Epithelial cell of esophagus (primary cell): Measurements from ENCODE around the gene TMEM225B.
A peak's percentile ranks its signal among the peaks of the same experiment; 100 is the strongest.

ENCODE experiments used
- DNase-seq: peaks from one replicate; pipeline ENCODE4 v3.0.0; 2010; ENCODE audit warnings: low read depth
- H3K4me3 ChIP-seq: 2 replicates; pipeline ENCODE4 v1.5.1; 2011; ENCODE audit warnings: mild to moderate bottlenecking, low read length, control low read depth
- CTCF ChIP-seq: IDR thresholded peaks from 2 replicates; pipeline ENCODE4 v1.5.1; 2011; ENCODE audit warnings: low read depth, mild to moderate bottlenecking, low read length, control low read depth, inconsistent platforms; ENCODE audit not compliant: insufficient read depth; ENCODE audit errors: missing control alignments

TMEM225B gene

GRCh38 chr7:99557940-99558305 is 40.1 kb upstream of the TMEM225B start:
- no peak for TF ChIP-seq CTCF
- peak overlapping the region; percentile 73 for H3K4me3 ChIP-seq
- DNase-seq: peak; percentile 22

GRCh38 chr7:99558306-99559174 is 39.5 kb upstream of the TMEM225B start, which contains the start of gene ZNF655:
Gene ZNF655 (plus strand): TSS chr7:99558642. CDS start chr7:99560560, 1,918 bp downstream.
- DNase-seq: peak; percentile 79
- TF ChIP-seq CTCF: no peak
- peak within 1 kb of the TSS; percentile 73 for H3K4me3 ChIP-seq

GRCh38 chr7:99559175-99559915 is 38.7 kb upstream of the TMEM225B start:
- no peak for TF ChIP-seq CTCF
- peak; percentile 46 for DNase-seq
- peak overlapping the region; percentile 73 for H3K4me3 ChIP-seq

GRCh38 chr7:99560834-99561736 is 37.0 kb upstream of the TMEM225B start:
- no peak for TF ChIP-seq CTCF
- no peak overlapping the region for H3K4me3 ChIP-seq
- peak; percentile 91 for DNase-seq

- TF ChIP-seq CTCF: no peak
- no peak for DNase-seq
- H3K4me3 ChIP-seq: peak overlapping the region; percentile 30
These were observed 36.4 kb upstream of the TMEM225B start for GRCh38 chr7:99561737-99562051.

GRCh38 chr7:99562114-99562784 is 35.8 kb upstream of the TMEM225B start:
- TF ChIP-seq CTCF: no peak
- H3K4me3 ChIP-seq: peak overlapping the region; percentile 30

More at GRCh38 chr7:99562114-99562784, 35.8 kb upstream of the TMEM225B start:
- DNase-seq: no peak
